HUDEP-2 (cell line): Measurements from ENCODE around the gene ZC3H10.

Experiments used
- DNase-seq, 76 experiments: peaks; one replicate each; lab custom pipeline; 2025; ENCODE audit not compliant: unreplicated experiment in 76 of 76; lab: John Stamatoyannopoulos, UW

Gene ZC3H10

DNA sequence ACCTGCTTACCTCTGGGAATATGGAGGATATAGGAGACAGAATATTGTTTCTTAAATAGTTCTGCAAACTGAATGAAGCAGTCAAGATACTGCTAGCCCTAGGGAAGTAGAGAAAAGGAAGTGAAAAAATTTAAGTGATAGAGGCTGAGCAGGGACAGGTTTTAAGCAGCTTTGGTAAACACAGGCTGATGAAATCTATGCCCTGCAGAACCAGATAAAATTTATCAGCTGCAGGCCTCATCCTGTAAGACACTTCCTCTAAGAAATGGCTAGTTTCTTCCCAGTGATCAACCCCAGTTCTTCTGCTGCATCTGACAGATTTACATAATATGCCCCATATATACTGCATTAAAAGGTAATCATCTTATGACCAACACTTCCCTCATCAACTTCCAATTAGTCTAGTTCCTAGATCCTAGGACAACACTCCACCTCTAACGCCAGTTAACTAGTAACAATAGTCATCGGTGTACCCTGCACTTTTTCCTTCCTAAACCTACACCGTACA lies 8.7 kb downstream of the ZC3H10 start:
- DNase-seq: peak in 30 of 76 experiments; percentile 7 to 78 (median 41)

DNA sequence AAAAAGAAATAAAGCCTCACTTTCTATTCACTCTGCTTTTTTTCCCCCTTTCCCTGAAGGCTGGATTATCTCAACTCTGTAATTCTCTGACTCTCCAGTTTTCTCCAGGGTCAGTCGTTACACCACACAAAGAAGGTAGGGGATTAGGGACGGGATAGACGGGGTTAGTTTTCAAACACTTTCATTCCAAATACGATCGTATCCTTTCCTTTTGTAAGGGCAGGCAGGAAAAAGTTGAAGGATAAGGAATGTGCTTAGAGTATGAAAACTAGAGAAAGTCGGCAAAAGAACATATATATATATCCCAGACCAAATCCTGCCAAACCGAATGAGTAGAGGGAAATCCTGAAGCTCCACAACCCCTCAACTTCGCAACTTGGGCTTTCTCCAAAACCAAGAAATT lies 9.4 kb downstream of the ZC3H10 start:
- no peak for DNase-seq

- peak; percentile 54 to 100 (median 99) for DNase-seq
Observed at GRCh38 chr12:56127888-56128669, 10.0 kb downstream of the ZC3H10 start, which contains the start of gene ESYT1. TSS of gene ESYT1 (plus strand) at chr12:56128267. CDS start at chr12:56128320, 53 bp downstream.

DNA sequence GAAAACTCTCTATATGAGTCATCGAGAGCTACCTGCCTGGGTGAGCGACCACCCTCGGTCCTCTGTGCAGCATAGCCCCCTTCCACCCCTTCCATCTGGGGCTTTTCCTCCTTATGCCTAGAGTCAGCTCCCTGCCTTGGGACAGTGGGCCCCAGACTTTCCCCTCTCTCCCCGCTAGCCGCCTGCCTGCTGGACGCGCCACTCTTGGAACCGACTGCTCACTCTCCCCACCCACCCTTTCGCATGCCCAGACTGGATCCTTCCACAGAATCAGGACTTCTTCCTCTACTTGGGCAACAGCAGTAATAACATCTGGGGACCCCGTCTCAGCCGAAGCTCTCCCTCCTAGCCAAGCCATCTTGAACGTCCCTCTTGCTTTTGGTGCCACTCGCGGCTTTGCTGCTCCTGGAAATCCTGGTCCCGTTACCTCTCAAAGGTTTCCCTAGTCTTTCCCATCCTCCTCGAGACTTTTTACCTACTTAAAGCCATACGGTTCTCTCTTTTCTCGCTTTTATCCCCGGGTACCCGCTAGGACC lies 10.7 kb downstream of the ZC3H10 start:
- peak in 6 of 76 experiments; percentile 23 to 59 (median 44) for DNase-seq

GRCh38 chr12:56129206-56129941 lies 11.3 kb downstream of the ZC3H10 start:
- DNase-seq: peak in 71 of 76 experiments; percentile 4 to 85 (median 62)

DNA sequence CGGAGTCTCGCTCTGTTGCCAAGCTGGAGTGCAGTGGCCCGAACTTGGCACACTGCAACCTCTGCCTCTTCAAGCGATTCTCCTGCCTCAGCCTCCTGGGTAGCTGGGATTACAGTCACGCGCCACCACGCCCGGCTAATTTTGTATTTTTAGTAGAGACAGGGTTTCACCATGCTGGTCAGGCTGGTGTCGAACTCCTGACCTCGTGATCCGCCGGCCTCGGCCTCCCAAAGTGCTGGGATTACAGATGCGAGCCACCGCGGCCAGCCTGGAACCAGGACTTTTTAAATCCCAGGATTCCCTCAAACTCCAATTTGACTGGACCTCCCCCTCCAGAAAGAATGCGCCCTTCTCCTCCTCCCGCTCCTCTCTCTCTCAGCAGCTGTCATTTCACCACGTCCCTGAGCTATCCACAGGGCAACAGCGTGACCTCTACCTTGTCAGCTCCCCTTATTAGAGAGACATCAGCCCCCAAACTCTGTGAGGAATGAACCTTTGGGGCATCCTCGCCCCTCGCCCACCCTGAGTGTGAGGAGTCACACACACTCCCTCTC lies 12.0 kb downstream of the ZC3H10 start:
- DNase-seq: no peak

GRCh38 chr12:56130876-56131275 lies 12.8 kb downstream of the ZC3H10 start:
- DNase-seq: no peak

- DNase-seq: no peak
Observed at GRCh38 chr12:56134897-56135296, 16.8 kb downstream of the ZC3H10 start.

- DNase-seq: no peak
Observed at GRCh38 chr12:56137853-56138571, 19.9 kb downstream of the ZC3H10 start.

- no peak for DNase-seq
Observed at GRCh38 chr12:56141946-56142784, 24.1 kb downstream of the ZC3H10 start.

DNA sequence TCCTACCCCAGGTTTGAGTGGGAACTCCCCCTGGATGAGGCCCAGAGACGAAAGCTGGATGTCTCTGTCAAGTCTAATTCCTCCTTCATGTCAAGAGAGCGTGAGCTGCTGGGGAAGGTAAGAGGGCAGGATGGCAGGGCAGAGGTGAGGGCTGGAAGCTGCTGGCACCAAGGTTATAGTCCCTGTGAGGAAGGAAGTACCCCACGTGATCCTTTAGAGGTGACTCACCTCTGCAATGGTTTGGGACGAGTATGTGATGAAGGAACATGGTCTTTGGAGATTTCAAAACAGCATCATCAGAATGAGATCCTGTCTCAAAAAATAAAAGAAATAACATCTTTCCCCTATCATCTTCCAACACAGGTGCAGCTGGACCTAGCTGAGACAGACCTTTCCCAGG lies 25.2 kb downstream of the ZC3H10 start:
- no peak for DNase-seq

DNA sequence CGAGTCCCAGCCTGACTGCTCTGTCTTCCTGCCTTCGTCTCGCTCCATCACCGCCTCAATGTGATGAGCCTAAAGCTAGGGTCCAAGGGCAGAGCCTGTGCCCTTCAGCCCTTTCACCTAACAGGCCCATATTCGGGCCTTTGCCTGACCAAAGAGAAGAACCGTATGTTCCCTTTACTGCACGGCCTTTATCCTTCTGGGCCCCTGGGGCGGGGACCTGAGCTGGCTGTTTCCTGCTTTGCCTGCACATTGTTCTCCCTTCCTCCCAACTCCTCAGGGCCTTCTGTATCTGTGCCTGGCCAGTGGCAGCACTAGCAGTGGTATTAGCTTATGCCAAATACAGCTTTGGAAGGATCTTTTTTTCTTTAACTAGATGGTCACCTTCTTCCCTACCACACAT lies 25.8 kb downstream of the ZC3H10 start:
- DNase-seq: no peak

- DNase-seq: no peak
Observed at GRCh38 chr12:56145217-56145616, 27.2 kb downstream of the ZC3H10 start.

DNA sequence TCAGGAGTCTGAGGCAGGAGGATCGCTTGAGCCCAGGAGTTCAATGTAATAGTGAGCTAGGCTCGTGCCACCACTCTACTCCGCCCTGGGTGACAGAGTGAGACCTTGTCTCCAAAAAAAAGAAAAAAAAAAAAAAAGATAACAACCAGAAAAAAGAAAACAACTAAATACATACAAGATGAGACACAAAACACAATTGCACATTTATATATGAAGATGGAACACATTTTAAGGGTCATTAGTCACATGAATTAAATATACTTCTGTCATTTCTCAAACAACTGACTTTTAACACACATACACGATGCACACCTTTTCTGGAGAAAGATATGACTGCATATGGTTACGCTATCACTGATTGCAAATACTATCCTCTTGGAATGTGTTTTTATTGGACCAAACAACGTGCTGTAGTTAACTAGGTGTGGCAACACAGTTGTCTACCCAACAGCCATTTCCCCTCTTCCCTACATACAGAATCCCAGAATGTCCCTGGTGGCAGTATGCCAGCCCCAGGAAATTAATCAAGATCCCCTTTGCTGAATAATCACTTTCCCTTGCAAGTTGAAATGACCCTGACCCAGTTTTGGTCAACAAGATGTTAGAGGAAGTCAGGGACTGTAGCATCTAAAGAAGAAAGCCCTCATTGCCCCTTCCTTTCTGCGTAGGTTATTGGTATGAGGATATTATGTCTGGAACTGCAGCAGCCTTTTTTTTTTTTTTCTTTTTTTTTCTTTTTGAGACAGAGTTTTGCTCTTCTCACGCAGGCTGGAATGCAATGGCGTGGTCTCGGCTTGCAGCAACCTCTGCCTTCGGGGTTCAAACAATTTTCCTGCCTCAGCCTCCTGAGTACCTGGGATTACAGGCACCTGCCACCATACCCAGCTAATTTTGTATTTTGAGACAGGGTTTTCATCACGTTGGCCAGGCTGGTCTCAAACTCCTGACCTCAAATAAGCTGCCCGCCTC lies 28.7 kb downstream of the ZC3H10 start:
- DNase-seq: no peak

GRCh38 chr12:56150563-56150962 lies 32.5 kb downstream of the ZC3H10 start:
- peak in 2 of 76 experiments; percentile 22 to 31 for DNase-seq

- DNase-seq: peak in 63 of 76 experiments; percentile 10 to 73 (median 46)
Observed at GRCh38 chr12:56151672-56152131, 33.6 kb downstream of the ZC3H10 start.

- peak in 73 of 76 experiments; percentile 42 to 91 (median 84) for DNase-seq
Observed at GRCh38 chr12:56152132-56152755, 34.2 kb downstream of the ZC3H10 start, which contains the start of gene MYL6B. TSS of gene MYL6B (plus strand) at chr12:56152587. CDS start at chr12:56153919, 1,332 bp downstream.
